PC-9 (cell line): Measurements from ENCODE around the gene ZNF497. TPM values are rescaled to one million over a fixed set of nuclear protein-coding genes. Genes with fewer than 3 reads are reported as not detected.

ENCODE experiments used
- BruUV-seq: library from RNA; stranded (reverse); fragments of 400-500 nt; replicated peaks from 2 replicates; lab custom pipeline; 2021; lab: Mats Ljungman, UMichigan
- CTCF ChIA-PET: fragments of 300-600 bp; sonication (Branson Sonifier 250); formaldehyde crosslinking; loops from one replicate; lab custom pipeline; 2022; ENCODE audit warnings: antibody characterized with exemption; lab: Charles Lee
- POLR2A ChIA-PET: fragments of 300-600 bp; sonication (Branson Sonifier 250); formaldehyde crosslinking; loops from one replicate; lab custom pipeline; 2022; ENCODE audit warnings: antibody characterized with exemption; ENCODE audit not compliant: unreplicated experiment; lab: Charles Lee
- DNase-seq, 2 experiments: peaks; one replicate each; pipeline versions ENCODE4 v3.0.0 to v3.0.0-alpha.2; 2015 to 2022; ENCODE audit warnings: mixed read lengths in 1 of 2
- H2AFZ ChIP-seq: fragments of 200-600 bp; sonication (generic); 2 replicates; pipeline ENCODE4 v1.8.1; 2017; ENCODE audit warnings: antibody characterized with exemption
- H3F3A ChIP-seq: fragments of 200-600 bp; sonication (generic); 2 replicates; pipeline ENCODE4 v1.8.1; 2017; ENCODE audit warnings: antibody characterized with exemption, mild to moderate bottlenecking, low read depth; ENCODE audit not compliant: insufficient read depth
- H3K27ac ChIP-seq: fragments of 200-600 bp; sonication (generic); 2 replicates; pipeline ENCODE4 v1.6.1; 2016; ENCODE audit warnings: mixed run types
- H3K27me3 ChIP-seq: fragments of 200-600 bp; sonication (generic); 2 replicates; pipeline ENCODE4 v1.6.1; 2016; ENCODE audit warnings: low read depth, mixed run types; ENCODE audit not compliant: insufficient read depth
- H3K36me3 ChIP-seq: fragments of 200-600 bp; sonication (generic); 2 replicates; pipeline ENCODE4 v1.6.1; 2016; ENCODE audit warnings: low read depth, mixed run types
- H3K4me1 ChIP-seq: fragments of 200-600 bp; sonication (generic); replicated peaks from 2 replicates; pipeline ENCODE4 v1.6.1; 2016; ENCODE audit warnings: mixed run types; ENCODE audit not compliant: insufficient read depth
- H3K4me2 ChIP-seq: fragments of 200-600 bp; sonication (generic); 2 replicates; pipeline ENCODE4 v1.6.1; 2017; ENCODE audit warnings: mixed run types
- H3K4me3 ChIP-seq: fragments of 200-600 bp; sonication (generic); 2 replicates; pipeline ENCODE4 v1.6.1; 2016; ENCODE audit warnings: mixed run types
- H3K79me2 ChIP-seq: fragments of 200-600 bp; sonication (generic); 2 replicates; pipeline ENCODE4 v1.6.1; 2017; ENCODE audit warnings: low read depth, mixed run types
- H3K9me2 ChIP-seq: fragments of 200-600 bp; sonication (generic); 2 replicates; pipeline ENCODE4 v1.8.1; 2017; ENCODE audit warnings: mild to moderate bottlenecking; ENCODE audit not compliant: insufficient read depth
- H3K9me3 ChIP-seq: fragments of 200-600 bp; sonication (generic); 2 replicates; pipeline ENCODE4 v1.8.1; 2016; ENCODE audit warnings: low read depth; ENCODE audit not compliant: insufficient read depth
- H4K20me1 ChIP-seq: fragments of 200-600 bp; sonication (generic); 2 replicates; pipeline ENCODE4 v1.8.1; 2017; ENCODE audit not compliant: insufficient read depth
- EZH2 ChIP-seq: fragments of 200-600 bp; sonication (generic); IDR thresholded peaks from 2 replicates; pipeline ENCODE4 v1.8.0; 2017; ENCODE audit warnings: antibody characterized with exemption, low read depth
- intact Hi-C: fragments of 100-400 bp; cut with micrococcal nuclease; formaldehyde crosslinking; loops from one replicate; pipeline ENCODE4 v1.10.0; 2022; ENCODE audit not compliant: unreplicated experiment
- total RNA-seq: library from RNA; stranded (reverse); gene quantifications from 2 replicates; pipeline ENCODE4 v1.2.3, GENCODE V29; 2021
- TF ChIP-seq, protein P1 (sequence below): fragments of 200-600 bp; sonication (generic); conservative IDR thresholded peaks from 2 replicates; pipeline ENCODE4 v1.6.1; 2017; ENCODE audit warnings: mixed run types, antibody characterized with exemption, mild to moderate bottlenecking, moderate library complexity

ZNF497 gene
- total RNA-seq, 1 experiment from 2014 or later = 7.2 TPM

- peak overlapping the region; percentile 77 for H2AFZ ChIP-seq
- intact Hi-C loops = loop anchor here (1.0 to 5.0 kb wide), 5 partner anchors 13 to 96 kb away; partner anchors contain the start of genes RNF225, ZNF446, ZNF497 and ZNF584
- H4K20me1 ChIP-seq = no peaks in the 10 kb centered on the region
- ChIA-PET POLR2A (interaction anchor here (0.6 to 1.3 kb wide), 2 partner anchors 11 to 19 kb away, joined by 3 to 4 read pairs; partner anchors contain the start of gene ZNF497), CTCF (no interaction called here)
- no peaks in the 10 kb centered on the region for H3K9me2 ChIP-seq
- H3K4me1 ChIP-seq = peaks cover 12% of the 10 kb centered on the region
- no peaks in the 10 kb centered on the region for H3K36me3 ChIP-seq
- H3K79me2 ChIP-seq = peaks cover 28% of the 10 kb centered on the region
- no peaks in the 10 kb centered on the region for H3K27me3 ChIP-seq
- no TSS peak for BruUV-seq
- no peak for DNase-seq
- peak overlapping the region; percentile 76 for H3K4me2 ChIP-seq
- no peaks in the 10 kb centered on the region for H3F3A ChIP-seq
- H3K4me3 ChIP-seq = peak overlapping the region; percentile 92
- TF ChIP-seq, protein P1, sequence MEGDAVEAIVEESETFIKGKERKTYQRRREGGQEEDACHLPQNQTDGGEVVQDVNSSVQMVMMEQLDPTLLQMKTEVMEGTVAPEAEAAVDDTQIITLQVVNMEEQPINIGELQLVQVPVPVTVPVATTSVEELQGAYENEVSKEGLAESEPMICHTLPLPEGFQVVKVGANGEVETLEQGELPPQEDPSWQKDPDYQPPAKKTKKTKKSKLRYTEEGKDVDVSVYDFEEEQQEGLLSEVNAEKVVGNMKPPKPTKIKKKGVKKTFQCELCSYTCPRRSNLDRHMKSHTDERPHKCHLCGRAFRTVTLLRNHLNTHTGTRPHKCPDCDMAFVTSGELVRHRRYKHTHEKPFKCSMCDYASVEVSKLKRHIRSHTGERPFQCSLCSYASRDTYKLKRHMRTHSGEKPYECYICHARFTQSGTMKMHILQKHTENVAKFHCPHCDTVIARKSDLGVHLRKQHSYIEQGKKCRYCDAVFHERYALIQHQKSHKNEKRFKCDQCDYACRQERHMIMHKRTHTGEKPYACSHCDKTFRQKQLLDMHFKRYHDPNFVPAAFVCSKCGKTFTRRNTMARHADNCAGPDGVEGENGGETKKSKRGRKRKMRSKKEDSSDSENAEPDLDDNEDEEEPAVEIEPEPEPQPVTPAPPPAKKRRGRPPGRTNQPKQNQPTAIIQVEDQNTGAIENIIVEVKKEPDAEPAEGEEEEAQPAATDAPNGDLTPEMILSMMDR = no peak
- no peak for TF ChIP-seq EZH2
- no peak overlapping the region for H3K27ac ChIP-seq
- H3K9me3 ChIP-seq = no peaks in the 10 kb centered on the region
Observed at GRCh38 chr19:58381460-58382212, 19.1 kb upstream of the ZNF497 start.

DNA sequence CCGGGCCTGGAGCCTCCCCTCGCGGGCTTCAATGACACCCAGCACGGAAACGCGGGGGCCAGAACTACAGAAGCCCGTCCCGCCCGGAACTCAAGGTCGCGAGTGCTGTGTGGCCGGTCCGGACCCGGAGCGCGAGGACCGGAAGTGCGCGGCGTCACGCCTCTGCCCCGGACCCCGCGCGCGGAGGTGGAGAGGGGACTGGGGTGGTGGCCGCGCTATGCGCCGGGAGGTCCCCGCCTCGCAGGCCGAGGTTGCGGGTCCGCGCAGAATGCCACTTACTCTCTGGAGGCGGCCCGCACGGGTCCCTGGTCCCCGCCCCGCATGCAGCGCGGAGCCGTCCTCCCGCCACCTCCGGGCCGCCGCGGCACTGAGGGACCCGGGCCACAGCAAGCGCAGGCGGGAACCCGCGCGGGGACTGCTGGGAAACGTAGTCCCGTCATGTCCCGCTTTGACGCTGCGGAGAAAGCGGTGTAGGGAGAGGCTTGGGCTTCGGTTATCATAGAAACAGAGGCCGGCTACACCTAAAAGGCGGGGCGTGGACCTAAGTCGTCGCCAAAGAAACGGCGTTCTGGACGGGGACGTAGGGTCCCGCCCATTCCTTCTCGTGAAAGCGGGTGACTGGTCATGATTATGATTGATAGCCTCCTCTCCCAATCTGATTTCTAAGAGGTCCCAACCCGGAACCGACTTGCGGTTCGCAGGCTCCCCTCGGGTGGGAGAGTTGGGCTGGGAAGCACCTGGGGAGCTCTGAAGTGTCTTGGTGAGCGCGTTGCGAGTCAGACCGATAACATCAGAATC, 18.3 kb upstream of the ZNF497 start, which contains the start of gene ZNF837:
TSS of gene ZNF837 (minus strand) at position 369 of the 798 bp plus-strand sequence. CDS start 11,698 bp downstream, outside the sequence.
- no peaks in the 10 kb centered on the region for H4K20me1 ChIP-seq
- no peaks in the 10 kb centered on the region for H3F3A ChIP-seq
- BruUV-seq = no TSS peak
- H3K27me3 ChIP-seq = no peaks in the 10 kb centered on the region
- no peaks in the 10 kb centered on the region for H3K36me3 ChIP-seq
- H2AFZ ChIP-seq = peak within 1 kb of the TSS; percentile 77
- peaks cover 12% of the 10 kb centered on the region for H3K4me1 ChIP-seq
- peak within 1 kb of the TSS; percentile 92 for H3K4me3 ChIP-seq
- peak; percentile 96 to 98 for DNase-seq
- peak within 1 kb of the TSS; percentile 90 for H3K4me2 ChIP-seq
- H3K79me2 ChIP-seq = peaks cover 28% of the 10 kb centered on the region
- no peak within 1 kb of the TSS for H3K27ac ChIP-seq
- no peaks in the 10 kb centered on the region for H3K9me2 ChIP-seq
- H3K9me3 ChIP-seq = no peaks in the 10 kb centered on the region
- intact Hi-C loops = loop anchor here (1.0 to 5.0 kb wide), 5 partner anchors 14 to 96 kb away; partner anchors contain the start of genes RNF225, ZNF446, ZNF497 and ZNF584
- POLR2A ChIA-PET = interaction anchor here (0.6 to 1.3 kb wide), 2 partner anchors 12 to 18 kb away, joined by 3 to 4 read pairs; partner anchors contain the start of gene ZNF497
- TF ChIP-seq, protein P1 = no peak
- TF ChIP-seq EZH2 = no peak
- CTCF ChIA-PET = no interaction called here
